CD8-positive, alpha-beta memory T cell (primary cell): Measurements from ENCODE around the gene FADS2. TPM values are rescaled to one million over a fixed set of nuclear protein-coding genes. Genes with fewer than 3 reads are reported as not detected.

Experiments
- CTCF ChIA-PET: fragments of 350-600 bp; sonication (Branson Sonifier 250); formaldehyde crosslinking; loops from one replicate; lab custom pipeline; 2021; ENCODE audit warnings: antibody characterized with exemption; lab: Charles Lee
- POLR2A ChIA-PET: fragments of 350-600 bp; sonication (Branson Sonifier 250); formaldehyde crosslinking; loops from one replicate; lab custom pipeline; 2021; ENCODE audit warnings: antibody characterized with exemption; lab: Charles Lee
- DNase-seq, 5 donors: peaks; one replicate each; pipeline versions ENCODE4 v3.0.0 to v3.0.0-alpha.2; 2020 to 2022; ENCODE audit warnings: mixed read lengths in 1 of 5
- H3K27ac ChIP-seq: one replicate; pipeline ENCODE4 v1.7.0; 2013; ENCODE audit warnings: low read depth, mild to moderate bottlenecking, low read length, moderate library complexity
- H3K27me3 ChIP-seq: 2 replicates; pipeline ENCODE4 v1.7.0; 2013; ENCODE audit warnings: low read length, mild to moderate bottlenecking; ENCODE audit not compliant: insufficient read depth, poor library complexity, severe bottlenecking
- H3K36me3 ChIP-seq: 2 replicates; pipeline ENCODE4 v1.7.0; 2013; ENCODE audit warnings: mild to moderate bottlenecking, low read length, moderate library complexity; ENCODE audit not compliant: insufficient read depth
- H3K4me1 ChIP-seq: 2 replicates; pipeline ENCODE4 v1.7.0; 2013; ENCODE audit warnings: mild to moderate bottlenecking, low read length, moderate library complexity; ENCODE audit not compliant: insufficient read depth
- H3K4me3 ChIP-seq: 2 replicates; pipeline ENCODE4 v1.7.0; 2013; ENCODE audit warnings: mild to moderate bottlenecking, low read length
- H3K9me3 ChIP-seq: 2 replicates; pipeline ENCODE4 v1.7.0; 2013; ENCODE audit warnings: mild to moderate bottlenecking, low read length
- H3K27ac Mint-ChIP-seq, 8 donors: one replicate each; pipeline ENCODE4 v1.8.0; 2020 to 2021; ENCODE audit warnings: mixed read lengths in 8 of 8, mild to moderate bottlenecking in 6 of 8, inconsistent platforms in 3 of 8, moderate library complexity in 3 of 8
- H3K27me3 Mint-ChIP-seq, 2 donors: one replicate each; pipeline ENCODE4 v1.8.0; 2020 to 2021; ENCODE audit warnings: mixed read lengths in 2 of 2, mild to moderate bottlenecking in 1 of 2, moderate library complexity in 1 of 2
- H3K36me3 Mint-ChIP-seq, 3 donors: one replicate each; pipeline ENCODE4 v1.8.0; 2020 to 2021; ENCODE audit warnings: mixed read lengths in 3 of 3, inconsistent platforms in 1 of 3, mild to moderate bottlenecking in 1 of 3
- H3K4me1 Mint-ChIP-seq, 3 donors: one replicate each; pipeline ENCODE4 v1.8.0; 2020 to 2021; ENCODE audit warnings: mixed read lengths in 3 of 3, inconsistent platforms in 1 of 3, mild to moderate bottlenecking in 1 of 3
- H3K4me3 Mint-ChIP-seq, 7 donors: one replicate each; pipeline ENCODE4 v1.8.0; 2020 to 2021; ENCODE audit warnings: mixed read lengths in 7 of 7, mild to moderate bottlenecking in 6 of 7, moderate library complexity in 4 of 7, inconsistent platforms in 2 of 7
- H3K9me3 Mint-ChIP-seq, 5 donors: one replicate each; pipeline ENCODE4 v1.8.0; 2020 to 2022; ENCODE audit warnings: mixed read lengths in 5 of 5, mild to moderate bottlenecking in 3 of 5, moderate library complexity in 2 of 5, inconsistent platforms in 1 of 5
- polyA plus RNA-seq: library from polyadenylated mRNA; unstranded; fragments of 300-500 nt; fragmentation: Illumina TruSeq; gene quantifications from one replicate; pipeline ENCODE4 v1.2.3, GENCODE V29; 2021
- total RNA-seq, 2 experiments: library from RNA; stranded (reverse); gene quantifications; one replicate each; pipeline ENCODE4 v1.2.3, GENCODE V29; 2021

The FADS2 gene
- total and polyA plus RNA-seq, 3 experiments from 2014 or later = 0.98 to 10.0 (median 7.2) TPM

- Histone ChIP-seq H3K4me3 (no peak overlapping the region), H3K27me3 (no peaks in the 10 kb centered on the region), H3K27ac (no peak overlapping the region), H3K4me1 (no peaks in the 10 kb centered on the region), H3K9me3 (no peaks in the 10 kb centered on the region), H3K36me3 (no peaks in the 10 kb centered on the region)
- H3K4me1 Mint-ChIP-seq = no peaks in the 10 kb centered on the region
- H3K27me3 Mint-ChIP-seq = peaks cover 12 to 22% of the 10 kb centered on the region in 2 donors
- POLR2A ChIA-PET = no interaction called here
- H3K36me3 Mint-ChIP-seq = no peaks in the 10 kb centered on the region
- no peak overlapping the region for H3K27ac Mint-ChIP-seq
- no peak for DNase-seq
- CTCF ChIA-PET = interaction anchor here (1.2 to 2.8 kb wide), 3 partner anchors 11 to 171 kb away, joined by 4 to 7 read pairs (median 7); no protein-coding TSS in a partner anchor
- no peaks in the 10 kb centered on the region for H3K9me3 Mint-ChIP-seq
- no peak overlapping the region for H3K4me3 Mint-ChIP-seq
These were observed 82.4 kb downstream of the FADS2 start for GRCh38 chr11:61910187-61911127.

- H3K36me3 Mint-ChIP-seq = no peaks in the 10 kb centered on the region
These were observed 83.1 kb downstream of the FADS2 start for GRCh38 chr11:61911128-61911700.

GRCh38 chr11:61911701-61912529 lies 83.8 kb downstream of the FADS2 start:
- Mint-ChIP-seq H3K27me3 (peaks cover 20 to 28% of the 10 kb centered on the region in 2 donors), H3K36me3 (no peaks in the 10 kb centered on the region), H3K27ac (no peak overlapping the region), H3K4me1 (peaks cover 0 to 2% (median 0%) of the 10 kb centered on the region in 3 donors), H3K4me3 (no peak overlapping the region), H3K9me3 (no peaks in the 10 kb centered on the region)
- ChIA-PET POLR2A (no interaction called here), CTCF (interaction anchor here (2.8 kb wide), 1 partner anchor 170 kb away, joined by 7 read pairs; no protein-coding TSS in a partner anchor)
- H3K27me3 ChIP-seq = peaks cover 4% of the 10 kb centered on the region
- H3K27ac ChIP-seq = no peak overlapping the region
- H3K36me3 ChIP-seq = no peaks in the 10 kb centered on the region
- H3K4me1 ChIP-seq = no peaks in the 10 kb centered on the region
- H3K4me3 ChIP-seq = no peak overlapping the region
- no peak for DNase-seq
- no peaks in the 10 kb centered on the region for H3K9me3 ChIP-seq

More at GRCh38 chr11:61911128-61911700, 83.1 kb downstream of the FADS2 start:
- no peak for DNase-seq
- Mint-ChIP-seq H3K4me3 (no peak overlapping the region), H3K4me1 (no peaks in the 10 kb centered on the region), H3K27me3 (peaks cover 19 to 24% of the 10 kb centered on the region in 2 donors), H3K27ac (no peak overlapping the region), H3K9me3 (no peaks in the 10 kb centered on the region)
- Histone ChIP-seq H3K27ac (no peak overlapping the region), H3K36me3 (no peaks in the 10 kb centered on the region), H3K4me1 (no peaks in the 10 kb centered on the region), H3K27me3 (no peaks in the 10 kb centered on the region), H3K9me3 (no peaks in the 10 kb centered on the region), H3K4me3 (no peak overlapping the region)
- ChIA-PET CTCF (interaction anchor here (2.8 kb wide), 1 partner anchor 170 kb away, joined by 7 read pairs; no protein-coding TSS in a partner anchor), POLR2A (no interaction called here)

GRCh38 chr11:61912530-61912898 lies 84.4 kb downstream of the FADS2 start:
- no peaks in the 10 kb centered on the region for H3K9me3 ChIP-seq
- Mint-ChIP-seq H3K4me1 (peaks cover 0 to 4% (median 0%) of the 10 kb centered on the region in 3 donors), H3K27me3 (peaks cover 20 to 29% of the 10 kb centered on the region in 2 donors), H3K4me3 (no peak overlapping the region), H3K9me3 (no peaks in the 10 kb centered on the region), H3K27ac (no peak overlapping the region), H3K36me3 (no peaks in the 10 kb centered on the region)
- POLR2A ChIA-PET = no interaction called here
- CTCF ChIA-PET = no interaction called here
- H3K4me3 ChIP-seq = no peak overlapping the region
- no peak for DNase-seq
- H3K27me3 ChIP-seq = peaks cover 4% of the 10 kb centered on the region
- H3K36me3 ChIP-seq = no peaks in the 10 kb centered on the region
- H3K27ac ChIP-seq = no peak overlapping the region
- no peaks in the 10 kb centered on the region for H3K4me1 ChIP-seq

GRCh38 chr11:61912991-61913698 lies 85.0 kb downstream of the FADS2 start:
- DNase-seq = no peak
- POLR2A ChIA-PET = no interaction called here
- Mint-ChIP-seq H3K4me1 (peaks cover 4 to 10% (median 6%) of the 10 kb centered on the region in 3 donors), H3K9me3 (no peaks in the 10 kb centered on the region), H3K4me3 (no peak overlapping the region), H3K36me3 (no peaks in the 10 kb centered on the region), H3K27me3 (peaks cover 25 to 36% of the 10 kb centered on the region in 2 donors), H3K27ac (no peak overlapping the region)
- Histone ChIP-seq H3K27ac (no peak overlapping the region), H3K4me3 (no peak overlapping the region), H3K9me3 (no peaks in the 10 kb centered on the region), H3K27me3 (peaks cover 10% of the 10 kb centered on the region), H3K36me3 (no peaks in the 10 kb centered on the region), H3K4me1 (no peaks in the 10 kb centered on the region)
- CTCF ChIA-PET = interaction anchor here (1.0 kb wide), 1 partner anchor 36 kb away, joined by 3 read pairs; no protein-coding TSS in a partner anchor

- Mint-ChIP-seq H3K27me3 (peaks cover 32 to 43% of the 10 kb centered on the region in 2 donors), H3K27ac (no peak overlapping the region), H3K36me3 (no peaks in the 10 kb centered on the region), H3K4me3 (no peak overlapping the region), H3K4me1 (peaks cover 8 to 14% (median 8%) of the 10 kb centered on the region in 3 donors), H3K9me3 (no peaks in the 10 kb centered on the region)
- no peak overlapping the region for H3K4me3 ChIP-seq
- POLR2A ChIA-PET = no interaction called here
- no peak overlapping the region for H3K27ac ChIP-seq
- no peaks in the 10 kb centered on the region for H3K4me1 ChIP-seq
- H3K27me3 ChIP-seq = peaks cover 13% of the 10 kb centered on the region
- no peaks in the 10 kb centered on the region for H3K36me3 ChIP-seq
- CTCF ChIA-PET = interaction anchor here (1.0 to 1.5 kb wide), 2 partner anchors 14 to 35 kb away, joined by 3 to 12 read pairs; no protein-coding TSS in a partner anchor
- H3K9me3 ChIP-seq = no peaks in the 10 kb centered on the region
- DNase-seq = no peak
These were observed 85.7 kb downstream of the FADS2 start for GRCh38 chr11:61913699-61914395.
